Measurements from ENCODE around the gene GGA2. TPM values are rescaled to one million over a fixed set of nuclear protein-coding genes. Genes with fewer than 3 reads are reported as not detected.

Gene GGA2
- total RNA-seq, 1 experiment from 2014 or later, result 56.2 TPM

DNA sequence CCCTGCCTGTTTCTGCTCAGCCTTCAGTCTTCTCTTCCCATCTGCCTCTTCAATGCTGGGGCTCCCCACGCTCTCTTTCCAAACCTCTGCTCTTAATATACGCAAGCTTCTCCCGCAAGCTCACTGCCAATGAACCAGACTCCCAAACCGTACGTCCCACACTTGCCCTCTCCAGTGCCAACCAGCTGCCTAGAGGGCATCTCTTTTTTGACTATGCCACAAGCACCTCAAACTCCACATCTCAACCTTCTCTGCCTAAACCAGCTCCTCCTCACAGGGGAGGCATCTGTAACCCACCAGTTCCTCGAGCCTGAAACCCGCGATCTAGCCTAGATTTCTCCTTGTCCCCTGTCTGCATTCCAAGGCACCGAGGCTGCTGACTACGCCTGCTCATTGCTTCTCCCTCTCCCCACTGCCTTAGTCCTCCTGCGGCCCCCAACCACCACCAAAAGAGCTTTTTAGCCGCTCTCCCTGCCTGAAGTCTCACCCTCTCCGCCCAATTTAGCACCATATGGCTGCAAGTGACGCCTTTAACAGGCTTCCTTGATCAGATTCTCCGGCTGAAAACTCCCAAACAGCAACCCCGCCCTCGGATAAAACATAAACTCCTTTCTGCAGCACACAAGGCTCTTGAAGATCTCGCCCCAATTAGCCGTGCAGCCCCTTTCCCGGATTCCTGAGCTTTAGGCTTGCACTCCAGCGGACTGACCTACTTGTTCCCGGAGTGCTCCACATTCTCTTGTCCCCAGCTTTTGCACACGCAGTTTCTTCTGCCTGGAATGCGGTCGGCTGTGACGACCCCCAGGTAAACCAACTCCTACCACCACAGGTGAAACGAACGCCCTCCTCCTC is 1.5 kb downstream of the GGA2 start:
- peak; percentile 81 for DNase-seq (ENCODE audit: low spot score)
- in situ Hi-C loops (cut with HindIII; ENCODE audit: low sequenced_read_pairs), result no loop called here

DNA sequence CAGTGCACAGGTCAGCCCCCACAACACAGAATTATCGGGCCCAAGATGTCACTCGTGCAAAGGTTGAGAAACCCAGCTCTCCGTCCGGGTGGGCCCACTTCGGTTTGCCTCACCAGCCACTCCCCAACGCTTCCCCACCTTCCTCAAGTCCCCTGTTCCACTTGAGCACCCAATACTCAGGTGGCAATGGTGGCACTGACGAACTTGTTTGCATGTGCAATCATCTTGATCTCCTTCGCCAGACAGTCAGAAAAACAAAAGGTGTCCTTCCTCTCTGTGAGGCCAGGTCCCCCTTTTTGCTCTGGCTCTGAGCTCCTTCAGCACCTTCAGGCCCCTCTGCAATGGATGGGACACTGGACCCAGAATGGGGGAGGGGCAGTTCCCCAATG is 3.7 kb downstream of the GGA2 start:
- no peak for DNase-seq (ENCODE audit: low spot score)
- in situ Hi-C loops (cut with HindIII; ENCODE audit: low sequenced_read_pairs), result no loop called here

GRCh38 chr16:23505671-23506605 is 4.4 kb downstream of the GGA2 start:
- in situ Hi-C loops (cut with HindIII; ENCODE audit: low sequenced_read_pairs), result no loop called here
- DNase-seq (ENCODE audit: low spot score), result peak; percentile 21

- in situ Hi-C loops (cut with HindIII; ENCODE audit: low sequenced_read_pairs), result no loop called here
- peak; percentile 50 for DNase-seq (ENCODE audit: low spot score)
Measured at GRCh38 chr16:23505180-23505665, 5.1 kb downstream of the GGA2 start.

- DNase-seq (ENCODE audit: low spot score), result peak; percentile 47
- in situ Hi-C loops (cut with HindIII; ENCODE audit: low sequenced_read_pairs), result no loop called here
Measured at GRCh38 chr16:23504453-23505179, 5.7 kb downstream of the GGA2 start.

- in situ Hi-C loops (cut with HindIII; ENCODE audit: low sequenced_read_pairs), result no loop called here
- peak; percentile 43 for DNase-seq (ENCODE audit: low spot score)
Measured at GRCh38 chr16:23504076-23504452, 6.2 kb downstream of the GGA2 start.

- DNase-seq (ENCODE audit: low spot score), result no peak
- in situ Hi-C loops (cut with HindIII; ENCODE audit: low sequenced_read_pairs), result no loop called here
Measured at GRCh38 chr16:23502466-23502865, 7.8 kb downstream of the GGA2 start.

DNA sequence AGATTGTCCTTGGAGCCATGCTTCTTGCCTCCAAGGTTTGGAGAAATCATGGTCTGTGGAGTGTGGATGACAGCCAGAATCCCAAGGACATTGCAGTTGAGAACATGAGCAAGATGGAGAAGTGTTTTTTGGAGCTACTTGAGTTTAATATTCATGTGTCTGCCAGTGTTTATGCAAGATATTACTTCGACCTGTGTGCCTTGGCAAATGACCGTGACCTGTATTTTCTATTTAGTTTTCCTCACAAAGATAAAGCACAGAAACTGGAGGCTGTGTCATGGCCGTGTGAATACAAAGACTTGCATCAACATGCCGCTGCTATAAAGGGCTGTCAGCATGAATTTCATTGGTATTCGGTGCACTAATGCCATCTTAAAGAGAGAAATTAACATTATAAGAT is 9.0 kb downstream of the GGA2 start:
- in situ Hi-C loops (cut with HindIII; ENCODE audit: low sequenced_read_pairs), result no loop called here
- DNase-seq (ENCODE audit: low spot score), result peak; percentile 23

- in situ Hi-C loops (cut with HindIII; ENCODE audit: low sequenced_read_pairs), result no loop called here
- DNase-seq (ENCODE audit: low spot score), result no peak
Measured at GRCh38 chr16:23500862-23501225, 9.4 kb downstream of the GGA2 start.

DNA sequence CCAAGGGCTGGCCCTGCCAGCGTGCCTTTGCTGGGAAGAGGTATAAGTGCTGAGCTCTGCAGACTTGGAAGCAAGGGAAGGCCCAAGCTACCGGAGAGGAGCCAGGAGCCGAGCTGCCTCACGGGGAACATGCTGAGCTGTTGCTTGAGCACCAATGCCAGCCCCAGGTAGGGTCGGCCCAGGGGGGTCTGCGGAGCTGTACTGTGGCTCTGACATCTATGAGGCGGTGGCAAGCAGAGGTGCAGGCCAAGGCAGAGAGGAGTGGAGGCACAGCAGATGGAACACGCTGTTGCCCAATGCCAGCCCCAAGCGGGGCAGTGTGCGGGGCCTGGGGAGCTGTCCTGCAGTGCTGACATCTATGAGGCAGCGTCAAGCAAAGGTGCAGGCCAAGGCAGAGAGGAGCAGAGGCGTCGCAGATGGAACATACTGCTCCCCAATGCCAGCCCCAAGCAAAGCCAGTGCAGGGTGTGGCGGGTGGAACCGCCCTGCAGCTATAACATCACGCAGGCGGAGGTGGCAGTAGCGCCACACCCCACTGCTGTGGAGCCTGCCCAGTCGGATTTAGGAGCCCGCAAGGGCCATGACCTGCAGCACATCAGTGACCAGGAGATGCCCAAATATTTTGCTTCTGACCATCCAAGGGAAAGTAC is 10.0 kb downstream of the GGA2 start:
- in situ Hi-C loops (cut with HindIII; ENCODE audit: low sequenced_read_pairs), result no loop called here
- DNase-seq (ENCODE audit: low spot score), result peak; percentile 41

GRCh38 chr16:23499801-23500200 is 10.5 kb downstream of the GGA2 start:
- peak; percentile 67 for DNase-seq (ENCODE audit: low spot score)
- in situ Hi-C loops (cut with HindIII; ENCODE audit: low sequenced_read_pairs), result no loop called here

DNA sequence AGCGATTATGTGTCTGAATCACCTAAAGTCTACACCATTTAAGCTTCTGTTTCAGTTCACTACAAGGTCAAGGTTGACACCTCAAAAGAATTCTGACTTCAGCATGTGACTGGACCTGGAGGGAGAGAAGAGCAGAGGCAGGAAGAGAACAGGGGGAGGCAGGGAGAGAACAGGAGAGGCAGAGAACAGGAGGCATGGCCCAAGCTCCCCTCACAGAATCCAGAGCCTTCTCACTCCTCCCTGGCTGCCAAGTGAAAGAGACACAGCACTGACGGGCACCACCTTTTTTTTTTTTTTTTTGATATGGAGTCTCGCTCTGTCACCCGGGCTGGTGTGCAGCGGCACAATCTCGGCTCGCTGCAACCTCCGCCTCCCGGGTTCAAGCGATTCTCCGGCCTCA is 11.4 kb downstream of the GGA2 start:
- DNase-seq (ENCODE audit: low spot score), result no peak
- in situ Hi-C loops (cut with HindIII; ENCODE audit: low sequenced_read_pairs), result no loop called here

DNA sequence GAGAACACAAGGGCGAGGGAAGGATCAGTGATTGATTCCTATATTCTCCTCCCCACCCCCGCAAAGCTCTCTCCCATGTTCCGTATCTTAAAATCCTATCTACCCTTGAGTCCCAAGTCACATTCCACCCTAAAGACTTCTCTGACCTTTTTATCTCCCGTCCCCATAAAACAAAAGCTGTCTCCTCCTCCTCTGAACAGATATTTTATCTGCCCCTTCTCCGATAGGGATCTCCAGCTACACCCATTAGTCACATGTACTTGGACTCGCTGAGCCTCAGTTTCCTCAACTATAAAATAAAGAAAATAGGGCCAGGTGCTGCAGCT is 12.8 kb downstream of the GGA2 start:
- in situ Hi-C loops (cut with HindIII; ENCODE audit: low sequenced_read_pairs), result no loop called here
- no peak for DNase-seq (ENCODE audit: low spot score)

- in situ Hi-C loops (cut with HindIII; ENCODE audit: low sequenced_read_pairs), result no loop called here
- peak; percentile 73 for DNase-seq (ENCODE audit: low spot score)
Measured at GRCh38 chr16:23496821-23497542, 13.3 kb downstream of the GGA2 start.

- in situ Hi-C loops (cut with HindIII; ENCODE audit: low sequenced_read_pairs), result no loop called here
- DNase-seq (ENCODE audit: low spot score), result no peak
Measured at GRCh38 chr16:23495671-23496070, 14.6 kb downstream of the GGA2 start.

DNA sequence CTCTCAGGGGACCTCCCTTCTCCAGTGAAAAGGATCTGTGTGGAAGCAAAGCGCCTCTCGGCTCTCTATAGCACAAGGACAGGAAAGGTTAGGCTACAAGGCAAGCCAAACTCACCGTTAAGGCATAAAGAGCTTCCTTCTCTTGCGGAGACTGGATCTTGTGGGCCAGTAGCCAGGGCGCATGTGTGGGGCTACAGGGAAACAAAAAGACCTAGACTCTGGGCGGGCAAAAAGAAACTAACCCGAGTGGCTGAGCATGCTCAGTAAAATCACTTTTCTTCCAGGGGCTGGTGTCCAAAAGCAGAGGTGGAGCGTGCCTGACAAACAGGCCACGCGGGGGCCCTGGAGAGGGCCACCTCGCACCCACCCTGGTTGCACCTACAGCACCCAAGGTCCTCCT is 16.1 kb downstream of the GGA2 start:
- DNase-seq (ENCODE audit: low spot score), result no peak
- in situ Hi-C loops (cut with HindIII; ENCODE audit: low sequenced_read_pairs), result no loop called here

- in situ Hi-C loops (cut with HindIII; ENCODE audit: low sequenced_read_pairs), result no loop called here
- DNase-seq (ENCODE audit: low spot score), result no peak
Measured at GRCh38 chr16:23491490-23492391, 18.6 kb downstream of the GGA2 start.

DNA sequence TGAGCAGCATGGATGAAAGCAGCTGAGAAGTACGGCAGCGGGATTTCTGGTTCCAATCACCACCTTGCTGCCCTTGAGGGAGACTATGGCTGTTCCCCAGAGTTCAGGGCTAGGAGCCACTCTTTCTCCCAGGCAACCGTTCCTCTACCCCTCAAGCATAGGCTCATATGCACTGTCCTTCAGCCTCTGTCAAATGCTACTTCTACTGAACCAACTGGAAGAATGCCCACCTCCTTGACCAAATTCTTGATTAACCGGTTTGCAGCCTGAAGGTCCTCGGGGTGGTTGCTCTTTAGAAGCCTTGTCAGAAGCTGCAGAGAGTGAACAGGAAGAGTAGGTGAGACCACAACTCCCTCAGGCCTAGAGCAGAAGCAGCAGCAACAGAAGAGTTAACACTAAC is 23.8 kb downstream of the GGA2 start:
- in situ Hi-C loops (cut with HindIII; ENCODE audit: low sequenced_read_pairs), result no loop called here
- no peak for DNase-seq (ENCODE audit: low spot score)
